Uterus (tissue), 4 donors: ENCODE measurements around the gene GOLGA6L2. TPM values are rescaled to one million over a fixed set of nuclear protein-coding genes. Genes with fewer than 3 reads are reported as not detected.
"Not testable (repeated sequence)": the region's sequence is repeated elsewhere in the genome, so short reads cannot be mapped to it uniquely, and the experiment has no call there.

Source experiments
- DNase-seq, 2 donors: peaks; one replicate each; pipeline ENCODE4 v3.0.0-alpha.2; 2019 to 2020
- H3K27ac ChIP-seq, 2 donors: fragments of 200-600 bp; sonication (generic); 1 replicate in 1 of 2; 2 replicates in 1 of 2; pipeline ENCODE4 v1.5.1; 2016 to 2018
- H3K27me3 ChIP-seq, 2 donors: fragments of 200-600 bp; sonication (generic); one replicate each; pipeline ENCODE4 v1.5.1; 2018 to 2019; ENCODE audit warnings: control low read depth in 1 of 2
- H3K36me3 ChIP-seq, 2 donors: fragments of 200-600 bp; sonication (generic); one replicate each; pipeline ENCODE4 v1.5.1; 2019; ENCODE audit warnings: control low read depth in 1 of 2
- H3K4me1 ChIP-seq, 2 donors: fragments of 200-600 bp; sonication (generic); one replicate each; pipeline ENCODE4 v1.5.1; 2018 to 2019; ENCODE audit warnings: control low read depth in 1 of 2
- H3K4me3 ChIP-seq, 2 donors: fragments of 200-600 bp; sonication (generic); 1 replicate in 1 of 2; 2 replicates in 1 of 2; pipeline ENCODE4 v1.5.1; 2018 to 2019; ENCODE audit warnings: mild to moderate bottlenecking in 1 of 2
- H3K9me3 ChIP-seq, 2 donors: fragments of 200-600 bp; sonication (generic); one replicate each; pipeline ENCODE4 v1.5.1; 2019; ENCODE audit warnings: control low read depth in 1 of 2
- POLR2A ChIP-seq, 2 donors: fragments of 450-650 bp; IDR thresholded peaks; one replicate each; pipeline ENCODE4 v1.6.1; 2016; ENCODE audit warnings: antibody characterized with exemption in 2 of 2, mild to moderate bottlenecking in 1 of 2, moderate library complexity in 1 of 2
- intact Hi-C: fragments of 100-400 bp; cut with DNase I; formaldehyde crosslinking; loops from one replicate; pipeline ENCODE4 v1.15.1; 2023; ENCODE audit warnings: low total_unique reads
- total RNA-seq, 4 donors: library from RNA; depleted of rRNA in 3 of 4; stranded (reverse); fragments of >200 nt in 3 of 4; gene quantifications; one replicate each; pipeline versions ENCODE4 v1.1.0 to v1.2.4, GENCODE V29; 2014 to 2023
- TF ChIP-seq, protein P1 (sequence below), 4 experiments: fragments of 200-600 bp in 2 of 4; fragments of 450-650 bp in 2 of 4; sonication (generic) in 2 of 4; IDR thresholded peaks; one replicate each; pipeline ENCODE4 v1.5.1; 2016 to 2019; ENCODE audit warnings: antibody characterized with exemption in 4 of 4, mild to moderate bottlenecking in 2 of 4, moderate library complexity in 1 of 4
- donor health status: DM: yes; HTN: yes; CAD: no.

Gene GOLGA6L2
- total RNA-seq, 4 donors from 2014 or later, result not detected

DNA sequence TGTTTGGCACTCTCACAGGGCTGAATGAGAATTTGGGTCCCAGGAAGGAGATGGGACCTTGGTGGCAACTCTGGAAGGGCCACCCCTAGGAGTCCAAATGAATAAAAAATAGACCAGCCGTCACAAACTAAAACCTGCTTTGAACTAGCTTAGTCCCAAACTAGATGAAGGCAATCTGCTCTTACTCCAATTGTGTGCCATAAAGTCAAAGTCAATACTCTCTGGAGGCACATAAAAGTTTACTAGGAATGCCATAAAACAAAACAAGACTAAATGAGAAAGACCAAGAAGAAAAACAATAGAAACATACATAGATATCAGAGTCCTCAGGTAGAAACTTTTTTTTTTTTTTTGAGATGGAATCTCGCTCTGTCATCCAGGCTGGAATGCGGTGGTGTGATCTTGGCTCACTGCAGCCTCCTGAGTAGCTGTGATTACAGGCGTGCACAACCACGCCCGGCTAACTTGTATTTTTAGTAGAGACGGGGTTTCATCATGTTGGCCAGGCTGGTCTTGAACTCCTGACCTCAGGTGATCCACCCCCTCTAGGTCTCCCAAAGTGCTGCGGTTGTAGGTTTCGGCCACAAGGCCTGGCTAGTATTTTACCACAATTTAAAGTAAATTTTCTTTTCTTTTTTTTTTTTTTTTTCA lies 8.1 kb downstream of the GOLGA6L2 start:
- H3K4me3 ChIP-seq, result no peak overlapping the region
- no peak for DNase-seq
- intact Hi-C loops, result no loop called here
- no peaks in the 10 kb centered on the region for H3K36me3 ChIP-seq
- no peaks in the 10 kb centered on the region for H3K4me1 ChIP-seq
- no peak for TF ChIP-seq POLR2A (IDR thresholded peaks at IDR 0.05)
- TF ChIP-seq, protein P1, sequence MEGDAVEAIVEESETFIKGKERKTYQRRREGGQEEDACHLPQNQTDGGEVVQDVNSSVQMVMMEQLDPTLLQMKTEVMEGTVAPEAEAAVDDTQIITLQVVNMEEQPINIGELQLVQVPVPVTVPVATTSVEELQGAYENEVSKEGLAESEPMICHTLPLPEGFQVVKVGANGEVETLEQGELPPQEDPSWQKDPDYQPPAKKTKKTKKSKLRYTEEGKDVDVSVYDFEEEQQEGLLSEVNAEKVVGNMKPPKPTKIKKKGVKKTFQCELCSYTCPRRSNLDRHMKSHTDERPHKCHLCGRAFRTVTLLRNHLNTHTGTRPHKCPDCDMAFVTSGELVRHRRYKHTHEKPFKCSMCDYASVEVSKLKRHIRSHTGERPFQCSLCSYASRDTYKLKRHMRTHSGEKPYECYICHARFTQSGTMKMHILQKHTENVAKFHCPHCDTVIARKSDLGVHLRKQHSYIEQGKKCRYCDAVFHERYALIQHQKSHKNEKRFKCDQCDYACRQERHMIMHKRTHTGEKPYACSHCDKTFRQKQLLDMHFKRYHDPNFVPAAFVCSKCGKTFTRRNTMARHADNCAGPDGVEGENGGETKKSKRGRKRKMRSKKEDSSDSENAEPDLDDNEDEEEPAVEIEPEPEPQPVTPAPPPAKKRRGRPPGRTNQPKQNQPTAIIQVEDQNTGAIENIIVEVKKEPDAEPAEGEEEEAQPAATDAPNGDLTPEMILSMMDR (IDR thresholded peaks at IDR 0.05), result no peak
- no peaks in the 10 kb centered on the region for H3K9me3 ChIP-seq
- H3K27me3 ChIP-seq, result no peaks in the 10 kb centered on the region
- no peak overlapping the region for H3K27ac ChIP-seq

GRCh38 chr15:23437673-23438072 lies 9.4 kb downstream of the GOLGA6L2 start:
- Histone ChIP-seq H3K4me3 (no peak overlapping the region), H3K9me3 (no peaks in the 10 kb centered on the region), H3K36me3 (no peaks in the 10 kb centered on the region), H3K4me1 (no peaks in the 10 kb centered on the region), H3K27ac (no peak overlapping the region), H3K27me3 (no peaks in the 10 kb centered on the region)
- TF ChIP-seq, protein P1 (IDR thresholded peaks at IDR 0.05), result no peak
- TF ChIP-seq POLR2A (IDR thresholded peaks at IDR 0.05), result no peak
- no peak for DNase-seq
- intact Hi-C loops, result no loop called here

GRCh38 chr15:23437146-23437545 lies 9.9 kb downstream of the GOLGA6L2 start:
- Histone ChIP-seq H3K4me3 (no peak overlapping the region), H3K27me3 (no peaks in the 10 kb centered on the region), H3K36me3 (no peaks in the 10 kb centered on the region), H3K27ac (no peak overlapping the region), H3K9me3 (no peaks in the 10 kb centered on the region), H3K4me1 (no peaks in the 10 kb centered on the region)
- no peak for DNase-seq
- TF ChIP-seq, protein P1 (IDR thresholded peaks at IDR 0.05), result no peak
- no peak for TF ChIP-seq POLR2A (IDR thresholded peaks at IDR 0.05)
- intact Hi-C loops, result no loop called here

DNA sequence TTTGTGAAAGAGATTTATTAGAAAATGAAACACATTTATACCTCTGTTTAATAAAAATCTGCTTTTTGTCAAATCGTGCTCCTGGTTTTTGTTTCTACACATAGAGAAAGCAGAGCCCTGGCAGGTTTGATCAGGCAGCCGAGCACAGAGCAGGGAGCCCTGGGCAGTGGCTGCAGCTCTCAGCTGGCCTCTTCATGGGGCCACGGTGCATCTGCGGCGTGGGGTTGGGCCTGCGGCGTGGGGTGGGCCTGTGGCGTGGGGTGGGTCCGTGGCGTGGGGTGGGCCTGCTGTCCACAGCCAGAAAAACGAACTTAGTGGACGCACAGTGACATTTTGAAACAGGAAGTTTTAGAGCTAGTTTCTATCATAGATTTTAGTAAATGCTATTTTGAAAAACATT lies 10.6 kb downstream of the GOLGA6L2 start:
- TF ChIP-seq, protein P1 (IDR thresholded peaks at IDR 0.05), result no peak
- no peak for TF ChIP-seq POLR2A (IDR thresholded peaks at IDR 0.05)
- Histone ChIP-seq H3K9me3 (no peaks in the 10 kb centered on the region), H3K4me1 (no peaks in the 10 kb centered on the region), H3K27me3 (no peaks in the 10 kb centered on the region), H3K27ac (no peak overlapping the region), H3K4me3 (no peak overlapping the region), H3K36me3 (no peaks in the 10 kb centered on the region)
- DNase-seq, result no peak
- intact Hi-C loops, result no loop called here

DNA sequence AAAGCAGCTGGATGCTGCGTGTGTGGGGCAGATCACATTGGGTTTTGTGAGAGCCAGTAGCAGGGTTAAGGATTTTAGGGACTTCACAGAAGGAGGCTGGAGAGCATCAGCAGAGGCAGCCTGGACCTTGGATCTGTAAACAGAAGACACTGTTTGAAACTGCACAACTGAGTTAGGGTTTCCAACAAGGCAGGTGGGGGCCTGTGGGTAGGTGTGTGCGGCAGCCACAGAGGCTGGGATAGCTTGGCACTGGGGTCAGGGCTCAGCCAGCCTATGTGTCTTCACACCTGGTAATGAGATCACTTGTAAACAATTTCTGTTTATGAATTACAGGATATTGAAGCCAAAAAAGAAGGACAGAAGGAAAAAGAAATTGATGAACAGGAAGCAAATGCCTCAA lies 12.3 kb downstream of the GOLGA6L2 start:
- intact Hi-C loops, H3K4me3 ChIP-seq, DNase-seq, H3K27me3 ChIP-seq, H3K27ac ChIP-seq, H3K36me3 ChIP-seq, H3K4me1 ChIP-seq, H3K9me3 ChIP-seq: not testable (repeated sequence)

- H3K4me3 ChIP-seq, DNase-seq, intact Hi-C loops: not testable (repeated sequence)
These were observed 21.7 kb downstream of the GOLGA6L2 start for GRCh38 chr15:23425327-23425726.

More at GRCh38 chr15:23425327-23425726, 21.7 kb downstream of the GOLGA6L2 start:
- H3K36me3 ChIP-seq, H3K4me1 ChIP-seq, H3K27me3 ChIP-seq, H3K9me3 ChIP-seq, H3K27ac ChIP-seq: not testable (repeated sequence)
